ENCODE results near the gene GAD1.

Gene GAD1

DNA sequence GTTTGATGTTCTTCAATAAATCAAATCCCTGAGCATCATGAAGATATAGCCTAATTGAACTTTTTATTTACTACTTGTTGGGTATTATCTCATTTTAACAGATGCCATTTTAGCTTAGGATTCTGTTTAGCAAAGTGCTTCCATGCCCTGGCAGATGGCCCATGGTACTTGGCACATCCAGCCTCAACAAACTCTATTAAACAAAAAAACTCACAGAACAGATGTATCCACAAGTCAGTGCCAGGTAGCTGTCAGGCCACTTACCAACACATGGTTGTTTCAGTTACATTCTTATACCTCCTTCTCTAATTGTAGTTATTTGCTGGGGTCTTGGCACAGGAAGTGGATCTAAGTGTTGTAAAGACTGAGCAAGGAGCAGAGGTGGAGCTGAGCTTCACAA, 29.6 kb downstream of the GAD1 start:
- Mint-ChIP-seq H3K4me1 (no peaks in the 10 kb centered on the region), H3K27ac (no peak overlapping the region), H3K4me3 (no peak overlapping the region), H3K27me3 (peaks cover 2% of the 10 kb centered on the region), H3K36me3 (peaks cover 1% of the 10 kb centered on the region), H3K9me3 (peaks cover 3% of the 10 kb centered on the region)
- no peak for DNase-seq (ENCODE audit: low spot score in 2 of 2)
- no peak for ATAC-seq (ENCODE audit: low read depth)

DNA sequence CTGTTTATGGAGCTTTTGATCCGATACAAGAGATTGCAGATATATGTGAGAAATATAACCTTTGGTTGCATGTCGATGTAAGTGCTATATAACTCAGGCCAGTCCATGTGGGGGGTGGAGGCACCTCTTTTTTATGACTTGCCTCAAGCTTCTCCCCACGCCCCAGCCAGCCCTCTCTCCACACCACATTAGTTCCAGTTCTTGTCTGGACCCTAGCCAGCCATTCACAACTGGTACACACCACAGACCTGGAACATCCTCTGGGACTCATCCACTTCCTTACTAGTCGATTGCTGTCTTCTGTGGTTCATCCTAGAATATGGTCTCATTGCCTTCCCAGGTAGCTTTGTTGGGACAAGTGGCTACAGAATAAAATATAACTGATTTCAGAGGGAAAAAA, 31.0 kb downstream of the GAD1 start:
- Mint-ChIP-seq H3K27ac (no peak overlapping the region), H3K27me3 (peaks cover 2% of the 10 kb centered on the region), H3K9me3 (peaks cover 3% of the 10 kb centered on the region), H3K36me3 (peaks cover 1% of the 10 kb centered on the region), H3K4me1 (no peaks in the 10 kb centered on the region), H3K4me3 (no peak overlapping the region)
- no peak for ATAC-seq (ENCODE audit: low read depth)
- DNase-seq (ENCODE audit: low spot score in 2 of 2): no peak

DNA sequence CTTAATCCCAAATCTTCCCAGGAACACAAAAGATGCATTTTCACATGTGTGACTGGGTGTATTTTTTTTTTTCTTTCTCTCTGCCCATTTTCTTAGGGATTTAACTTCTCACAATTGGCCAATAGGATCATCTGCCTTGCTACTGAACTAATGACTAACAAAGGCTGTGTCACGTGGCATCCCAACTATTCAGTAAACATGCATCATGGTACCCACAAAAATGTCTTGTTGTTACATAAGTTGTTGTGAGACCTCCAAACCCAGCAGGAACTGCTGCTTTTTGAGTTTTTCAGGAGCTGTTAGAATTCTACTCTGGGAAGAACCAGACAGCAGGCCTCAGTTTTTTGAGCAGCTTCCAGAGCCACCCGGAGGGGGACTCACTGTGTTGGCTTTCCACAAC, 31.9 kb downstream of the GAD1 start:
- Mint-ChIP-seq H3K4me1 (no peaks in the 10 kb centered on the region), H3K27ac (no peak overlapping the region), H3K9me3 (peaks cover 3% of the 10 kb centered on the region), H3K27me3 (peaks cover 2% of the 10 kb centered on the region), H3K36me3 (peaks cover 1% of the 10 kb centered on the region), H3K4me3 (no peak overlapping the region)
- no peak for DNase-seq (ENCODE audit: low spot score in 2 of 2)
- ATAC-seq (ENCODE audit: low read depth): no peak

- Mint-ChIP-seq H3K27me3 (peaks cover 2% of the 10 kb centered on the region), H3K9me3 (peaks cover 3% of the 10 kb centered on the region), H3K27ac (no peak overlapping the region), H3K36me3 (peaks cover 1% of the 10 kb centered on the region), H3K4me3 (no peak overlapping the region), H3K4me1 (no peaks in the 10 kb centered on the region)
- no peak for DNase-seq (ENCODE audit: low spot score in 2 of 2)
- no peak for ATAC-seq (ENCODE audit: low read depth)
These were observed 33.6 kb downstream of the GAD1 start for GRCh38 chr2:170850251-170850650.

- ATAC-seq (ENCODE audit: low read depth) (no peak), DNase-seq (ENCODE audit: low spot score in 2 of 2) (no peak)
- H3K27me3 Mint-ChIP-seq: peaks cover 6% of the 10 kb centered on the region
- peaks cover 1% of the 10 kb centered on the region for H3K36me3 Mint-ChIP-seq
- no peak overlapping the region for H3K4me3 Mint-ChIP-seq
- no peak overlapping the region for H3K27ac Mint-ChIP-seq
- peaks cover 3% of the 10 kb centered on the region for H3K9me3 Mint-ChIP-seq
- H3K4me1 Mint-ChIP-seq: no peaks in the 10 kb centered on the region
These were observed 34.9 kb downstream of the GAD1 start for GRCh38 chr2:170851635-170852034.

GRCh38 chr2:170856066-170856465, 39.4 kb downstream of the GAD1 start:
- ATAC-seq (ENCODE audit: low read depth): no peak

GRCh38 chr2:170862286-170862902, 45.7 kb downstream of the GAD1 start:
- H3K27ac Mint-ChIP-seq: no peak overlapping the region
- ATAC-seq (ENCODE audit: low read depth): no peak
- peaks cover 1% of the 10 kb centered on the region for H3K9me3 Mint-ChIP-seq
- H3K4me3 Mint-ChIP-seq: no peak overlapping the region
- no peaks in the 10 kb centered on the region for H3K36me3 Mint-ChIP-seq
- no peak for DNase-seq (ENCODE audit: low spot score in 2 of 2)
- H3K4me1 Mint-ChIP-seq: no peaks in the 10 kb centered on the region
- H3K27me3 Mint-ChIP-seq: peaks cover 5% of the 10 kb centered on the region

More at GRCh38 chr2:170856066-170856465, 39.4 kb downstream of the GAD1 start:
- H3K27me3 Mint-ChIP-seq: peaks cover 7% of the 10 kb centered on the region
- H3K36me3 Mint-ChIP-seq: no peaks in the 10 kb centered on the region
- H3K27ac Mint-ChIP-seq: no peak overlapping the region
- DNase-seq (ENCODE audit: low spot score in 2 of 2): no peak
- no peaks in the 10 kb centered on the region for H3K4me1 Mint-ChIP-seq
- peaks cover 1% of the 10 kb centered on the region for H3K9me3 Mint-ChIP-seq
- no peak overlapping the region for H3K4me3 Mint-ChIP-seq

DNA sequence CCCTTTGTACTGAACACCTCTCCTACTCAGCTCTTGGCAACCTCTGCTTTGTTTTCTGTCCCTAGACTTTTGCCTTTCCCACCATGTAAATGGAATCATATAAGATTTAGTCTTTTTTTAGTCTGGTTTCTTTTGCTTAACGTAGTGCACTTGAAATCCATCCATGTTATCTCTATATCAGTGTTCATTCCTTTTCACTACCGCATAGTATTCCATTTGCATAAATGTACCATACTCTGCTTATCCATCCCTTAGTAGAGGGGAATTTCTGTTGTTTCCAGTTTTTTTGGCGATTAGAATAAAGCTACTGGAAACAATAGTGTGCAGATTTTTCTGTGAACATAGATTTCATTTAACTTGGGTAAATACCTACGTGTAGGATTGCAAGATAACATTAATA, 46.4 kb downstream of the GAD1 start:
- Mint-ChIP-seq H3K27me3 (peaks cover 5% of the 10 kb centered on the region), H3K36me3 (no peaks in the 10 kb centered on the region), H3K4me3 (no peak overlapping the region), H3K9me3 (peaks cover 1% of the 10 kb centered on the region), H3K4me1 (no peaks in the 10 kb centered on the region), H3K27ac (no peak overlapping the region)
- ATAC-seq (ENCODE audit: low read depth) (no peak), DNase-seq (ENCODE audit: low spot score in 2 of 2) (no peak)

DNA sequence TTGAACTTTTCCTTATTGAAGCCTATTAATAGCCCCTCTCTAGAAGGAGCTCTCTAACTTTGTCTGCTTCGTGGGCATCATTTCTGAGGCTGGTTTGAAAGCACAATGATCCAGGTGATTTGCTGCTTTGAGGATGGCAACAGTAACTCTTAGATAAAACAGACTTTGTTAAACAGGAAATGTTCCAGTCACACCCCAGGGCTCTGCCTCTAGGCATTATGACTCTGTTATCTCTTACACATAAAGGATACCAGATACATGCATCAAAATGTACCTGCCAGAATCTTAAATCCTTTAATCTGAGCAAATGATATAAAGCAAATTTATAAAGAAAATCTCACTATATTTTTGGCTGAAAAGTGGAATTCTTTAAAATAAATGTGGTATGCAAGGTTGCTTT, 52.3 kb downstream of the GAD1 start:
- H3K36me3 Mint-ChIP-seq: no peaks in the 10 kb centered on the region
- no peaks in the 10 kb centered on the region for H3K9me3 Mint-ChIP-seq
- peaks cover 8% of the 10 kb centered on the region for H3K4me1 Mint-ChIP-seq
- DNase-seq (ENCODE audit: low spot score in 2 of 2) (no peak), ATAC-seq (ENCODE audit: low read depth) (no peak)
- peaks cover 9% of the 10 kb centered on the region for H3K27me3 Mint-ChIP-seq
- no peak overlapping the region for H3K27ac Mint-ChIP-seq
- no peak overlapping the region for H3K4me3 Mint-ChIP-seq

DNA sequence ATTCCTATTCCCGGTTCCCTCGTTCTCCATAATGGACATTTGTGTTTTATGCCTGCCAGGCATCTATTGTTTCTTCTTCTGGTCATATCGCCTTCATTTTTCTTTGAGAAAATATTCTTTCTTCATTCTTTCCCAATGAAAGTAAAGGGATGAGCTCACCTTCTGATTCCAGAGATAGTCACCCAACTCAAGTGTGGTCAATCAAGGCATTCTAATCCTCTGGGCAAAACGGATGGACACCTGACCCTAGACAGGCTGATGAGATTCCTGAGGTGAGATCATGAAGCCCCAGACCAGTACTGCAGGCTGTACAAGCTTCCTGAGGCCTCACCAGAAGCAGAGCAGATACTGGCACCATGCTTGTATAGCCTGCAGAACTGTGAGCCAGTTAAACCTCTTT, 52.8 kb downstream of the GAD1 start:
- Mint-ChIP-seq H3K27ac (no peak overlapping the region), H3K4me1 (peaks cover 8% of the 10 kb centered on the region), H3K27me3 (peaks cover 9% of the 10 kb centered on the region), H3K36me3 (no peaks in the 10 kb centered on the region), H3K9me3 (no peaks in the 10 kb centered on the region), H3K4me3 (no peak overlapping the region)
- ATAC-seq (ENCODE audit: low read depth) (no peak), DNase-seq (ENCODE audit: low spot score in 2 of 2) (no peak)

- Mint-ChIP-seq H3K27ac (no peak overlapping the region), H3K36me3 (no peaks in the 10 kb centered on the region), H3K27me3 (peaks cover 8% of the 10 kb centered on the region), H3K9me3 (no peaks in the 10 kb centered on the region), H3K4me3 (peak overlapping the region; percentile 78), H3K4me1 (peaks cover 14% of the 10 kb centered on the region)
- peak; percentile 56 to 62 for DNase-seq (ENCODE audit: low spot score in 2 of 2)
- peak; percentile 93 for ATAC-seq (ENCODE audit: low read depth)
These were observed 56.5 kb downstream of the GAD1 start for GRCh38 chr2:170873035-170873692.

DNA sequence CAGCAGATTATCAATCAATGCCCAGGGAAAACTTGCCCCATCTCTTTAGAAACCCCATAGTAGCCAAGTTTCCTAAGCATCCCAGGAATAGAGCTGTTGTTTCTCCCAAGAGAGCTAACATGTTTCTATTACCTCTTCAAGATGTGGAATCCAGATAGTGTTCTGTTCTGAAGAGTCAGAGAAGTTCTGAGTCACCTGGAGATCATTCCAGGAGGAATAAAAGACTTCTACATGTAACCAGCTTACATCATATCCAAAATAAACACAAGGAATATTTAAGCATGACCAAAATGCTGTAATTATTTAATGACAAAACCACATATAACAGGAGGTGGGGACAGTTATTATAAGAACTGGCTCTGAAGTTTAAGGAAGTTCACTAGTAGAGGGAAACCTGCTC, 61.4 kb downstream of the GAD1 start:
- DNase-seq (ENCODE audit: low spot score in 2 of 2) (no peak), ATAC-seq (ENCODE audit: low read depth) (peak; percentile 8)
- no peak overlapping the region for H3K27ac Mint-ChIP-seq
- H3K4me3 Mint-ChIP-seq: peak overlapping the region; percentile 28
- peaks cover 14% of the 10 kb centered on the region for H3K4me1 Mint-ChIP-seq
- no peaks in the 10 kb centered on the region for H3K9me3 Mint-ChIP-seq
- no peaks in the 10 kb centered on the region for H3K36me3 Mint-ChIP-seq
- H3K27me3 Mint-ChIP-seq: peaks cover 5% of the 10 kb centered on the region

DNA sequence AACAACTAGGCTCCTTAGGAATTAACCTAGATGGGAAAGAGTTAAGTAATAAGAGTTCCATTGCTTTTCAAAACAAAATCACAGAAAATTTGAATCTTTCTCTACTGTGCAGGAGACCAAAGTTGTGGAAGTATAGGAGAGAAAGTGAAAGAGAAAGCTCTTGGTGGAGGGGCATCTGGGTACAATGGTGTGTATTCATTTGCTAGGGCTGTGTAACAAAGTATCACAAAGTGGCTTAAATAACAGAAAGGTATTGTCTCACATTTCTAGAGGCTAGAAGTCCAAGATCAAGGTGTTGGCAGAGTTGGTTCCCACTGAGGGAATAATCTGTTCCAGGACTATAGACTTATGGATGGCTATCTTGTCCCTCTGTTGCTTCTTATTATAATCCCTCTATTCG, 61.8 kb downstream of the GAD1 start:
- peak overlapping the region; percentile 28 for H3K4me3 Mint-ChIP-seq
- no peaks in the 10 kb centered on the region for H3K9me3 Mint-ChIP-seq
- no peak overlapping the region for H3K27ac Mint-ChIP-seq
- H3K4me1 Mint-ChIP-seq: peaks cover 11% of the 10 kb centered on the region
- DNase-seq (ENCODE audit: low spot score in 2 of 2) (no peak), ATAC-seq (ENCODE audit: low read depth) (peak; percentile 63)
- H3K27me3 Mint-ChIP-seq: peaks cover 6% of the 10 kb centered on the region
- no peaks in the 10 kb centered on the region for H3K36me3 Mint-ChIP-seq

GRCh38 chr2:170881840-170882239, 65.2 kb downstream of the GAD1 start:
- Mint-ChIP-seq H3K36me3 (no peaks in the 10 kb centered on the region), H3K4me3 (no peak overlapping the region), H3K27me3 (peaks cover 17% of the 10 kb centered on the region), H3K4me1 (peaks cover 10% of the 10 kb centered on the region), H3K9me3 (no peaks in the 10 kb centered on the region), H3K27ac (no peak overlapping the region)
- no peak for ATAC-seq (ENCODE audit: low read depth)
- DNase-seq (ENCODE audit: low spot score in 2 of 2): no peak

DNA sequence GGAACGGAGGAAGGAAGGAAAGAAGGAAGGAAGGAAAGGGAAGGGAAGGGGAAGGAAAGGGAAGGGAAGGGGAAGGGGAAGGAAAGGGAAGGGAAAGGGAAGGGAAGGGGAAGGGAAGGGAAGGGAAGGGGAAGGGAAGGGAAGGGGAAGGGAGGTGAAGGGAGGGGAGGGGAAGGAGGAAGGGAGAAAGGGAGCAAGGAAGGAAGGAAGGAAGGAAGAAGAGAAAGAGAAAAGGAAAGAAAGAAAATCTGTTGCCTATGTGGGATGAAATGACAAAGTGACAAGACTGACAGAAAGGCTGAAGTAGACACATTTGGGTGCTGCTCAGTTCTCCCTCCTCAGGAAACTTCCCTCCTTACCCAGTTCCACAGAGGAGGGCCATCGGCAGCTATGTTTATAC, 66.1 kb downstream of the GAD1 start:
- peaks cover 10% of the 10 kb centered on the region for H3K4me1 Mint-ChIP-seq
- no peak overlapping the region for H3K4me3 Mint-ChIP-seq
- ATAC-seq (ENCODE audit: low read depth) (no peak), DNase-seq (ENCODE audit: low spot score in 2 of 2) (no peak)
- H3K27ac Mint-ChIP-seq: no peak overlapping the region
- no peaks in the 10 kb centered on the region for H3K9me3 Mint-ChIP-seq
- H3K36me3 Mint-ChIP-seq: no peaks in the 10 kb centered on the region
- peaks cover 17% of the 10 kb centered on the region for H3K27me3 Mint-ChIP-seq

Data from memory B cell (primary cell).